Mesenchymal stem cell (in vitro differentiated cells and primary cell): ENCODE measurements around the gene DDX10.

Experiments used
- DNase-seq: peaks from one replicate; pipeline ENCODE4 v3.0.0-alpha.2; 2013
- H2AFZ ChIP-seq: one replicate; pipeline ENCODE4 v1.6.1; 2013; ENCODE audit warnings: low read depth, mild to moderate bottlenecking, control low read depth, inconsistent platforms, low read length, moderate library complexity
- H2AK5ac ChIP-seq: 2 replicates; pipeline ENCODE4 v1.6.1; 2013; ENCODE audit warnings: low read length, moderate library complexity, mild to moderate bottlenecking, inconsistent platforms; ENCODE audit not compliant: severe bottlenecking
- H2BK120ac ChIP-seq: one replicate; pipeline ENCODE4 v1.6.1; 2013; ENCODE audit warnings: low read depth, mild to moderate bottlenecking, inconsistent platforms, low read length, moderate library complexity
- H2BK12ac ChIP-seq, 2 experiments: one replicate each; pipeline ENCODE4 v1.6.1; 2013; ENCODE audit warnings: inconsistent platforms in 2 of 2, low read length in 2 of 2, mild to moderate bottlenecking in 2 of 2, moderate library complexity in 2 of 2, control low read depth in 1 of 2
- H2BK15ac ChIP-seq: one replicate; pipeline ENCODE4 v1.6.1; 2013; ENCODE audit warnings: mild to moderate bottlenecking, low read depth, inconsistent platforms; ENCODE audit not compliant: poor library complexity, severe bottlenecking
- H2BK5ac ChIP-seq: 2 replicates; pipeline ENCODE4 v1.6.1; 2013; ENCODE audit warnings: low read depth, mild to moderate bottlenecking, low read length, control low read depth, inconsistent platforms; ENCODE audit not compliant: poor library complexity, severe bottlenecking
- H3K14ac ChIP-seq, 2 experiments: one replicate each; pipeline ENCODE4 v1.6.1; 2013; ENCODE audit warnings: inconsistent platforms in 2 of 2, low read length in 2 of 2, control low read depth in 1 of 2, mild to moderate bottlenecking in 1 of 2, moderate library complexity in 1 of 2
- H3K18ac ChIP-seq, 2 experiments: one replicate each; pipeline ENCODE4 v1.6.1; 2013; ENCODE audit warnings: inconsistent platforms in 2 of 2, low read length in 2 of 2, control low read depth in 1 of 2, low read depth in 1 of 2, mild to moderate bottlenecking in 1 of 2
- H3K23ac ChIP-seq, 2 experiments: one replicate each; pipeline ENCODE4 v1.6.1; 2013; ENCODE audit warnings: inconsistent platforms in 2 of 2, low read length in 2 of 2, mild to moderate bottlenecking in 2 of 2, moderate library complexity in 2 of 2, control low read depth in 1 of 2
- H3K27ac ChIP-seq: 2 replicates; pipeline ENCODE4 v1.5.1; 2013; ENCODE audit warnings: mild to moderate bottlenecking, moderate library complexity, low read length, control low read depth, inconsistent platforms; ENCODE audit not compliant: poor library complexity, severe bottlenecking
- H3K27me3 ChIP-seq, 2 experiments: 2 replicates each; pipeline versions ENCODE4 v1.6.1 to v1.7.0; 2013; ENCODE audit warnings: low read length in 2 of 2, mild to moderate bottlenecking in 2 of 2, moderate library complexity in 2 of 2, control low read depth in 1 of 2, inconsistent platforms in 1 of 2; ENCODE audit not compliant: control insufficient read depth in 1 of 2, insufficient read depth in 1 of 2
- H3K36me3 ChIP-seq, 2 experiments: 2 replicates each; pipeline versions ENCODE4 v1.6.1 to v1.7.0; 2013; ENCODE audit warnings: low read length in 2 of 2, control low read depth in 1 of 2, inconsistent platforms in 1 of 2, low read depth in 1 of 2, mild to moderate bottlenecking in 1 of 2; ENCODE audit not compliant: insufficient read depth in 2 of 2, control insufficient read depth in 1 of 2
- H3K4ac ChIP-seq, 2 experiments: one replicate each; pipeline ENCODE4 v1.6.1; 2013; ENCODE audit warnings: inconsistent platforms in 2 of 2, low read length in 2 of 2, mild to moderate bottlenecking in 2 of 2, moderate library complexity in 2 of 2, control low read depth in 1 of 2, low read depth in 1 of 2
- H3K4me1 ChIP-seq: 2 replicates; pipeline ENCODE4 v1.6.1; 2013; ENCODE audit warnings: low read depth, low read length, control low read depth; ENCODE audit not compliant: control insufficient read depth, insufficient read depth
- H3K4me2 ChIP-seq: 2 replicates; pipeline ENCODE4 v1.6.1; 2013; ENCODE audit warnings: low read length, mild to moderate bottlenecking, inconsistent platforms; ENCODE audit not compliant: poor library complexity, severe bottlenecking
- H3K4me3 ChIP-seq, 2 experiments: 2 replicates each; pipeline versions ENCODE4 v1.5.1 to v1.7.0; 2013; ENCODE audit warnings: low read length in 2 of 2, mild to moderate bottlenecking in 2 of 2, control low read depth in 1 of 2, low read depth in 1 of 2; ENCODE audit not compliant: insufficient read depth in 1 of 2
- H3K79me1 ChIP-seq: replicated peaks from 2 replicates; pipeline ENCODE4 v1.6.1; 2013; ENCODE audit warnings: mild to moderate bottlenecking, control low read depth, low read length, inconsistent platforms; ENCODE audit not compliant: poor library complexity, severe bottlenecking
- H3K9ac ChIP-seq: 2 replicates; pipeline ENCODE4 v1.7.0; 2013; ENCODE audit warnings: mild to moderate bottlenecking, low read length, moderate library complexity
- H3K9me3 ChIP-seq: 2 replicates; pipeline ENCODE4 v1.7.0; 2013; ENCODE audit warnings: mild to moderate bottlenecking, low read length; ENCODE audit not compliant: control insufficient read depth
- H4K8ac ChIP-seq: one replicate; pipeline ENCODE4 v1.6.1; 2013; ENCODE audit warnings: inconsistent platforms, mild to moderate bottlenecking, low read length, moderate library complexity
- H4K91ac ChIP-seq: one replicate; pipeline ENCODE4 v1.6.1; 2013; ENCODE audit warnings: mild to moderate bottlenecking, low read length, inconsistent platforms
- WGBS: methylation state at CpG from one replicate; pipeline ENCODE4 v1.1.7; 2013; ENCODE audit warnings: mixed read lengths; 5-methylcytosine and 5-hydroxymethylcytosine counted together

Gene DDX10

GRCh38 chr11:108724974-108725689 is 60.3 kb downstream of the DDX10 start:
- H3K36me3 ChIP-seq, result peaks cover 0 to 42% of the 10 kb centered on the region in 2 experiments
- H3K18ac ChIP-seq, result no peak overlapping the region
- no peak for DNase-seq
- H3K27me3 ChIP-seq, result no peaks in the 10 kb centered on the region
- H3K9me3 ChIP-seq, result no peaks in the 10 kb centered on the region
- no peak overlapping the region for H4K8ac ChIP-seq
- no peak overlapping the region for H3K4me3 ChIP-seq
- H2AK5ac ChIP-seq, result no peak overlapping the region
- no peak overlapping the region for H3K9ac ChIP-seq
- no peak overlapping the region for H2BK12ac ChIP-seq
- no peak overlapping the region for H2AFZ ChIP-seq
- no peak overlapping the region for H3K4me2 ChIP-seq
- no peak overlapping the region for H3K14ac ChIP-seq
- no peak overlapping the region for H3K23ac ChIP-seq
- H2BK15ac ChIP-seq, result no peak overlapping the region
- H3K4ac ChIP-seq, result no peak overlapping the region
- no peak overlapping the region for H2BK120ac ChIP-seq
- no peak overlapping the region for H3K27ac ChIP-seq
- H3K79me1 ChIP-seq, result peaks cover 12% of the 10 kb centered on the region
- no peak overlapping the region for H2BK5ac ChIP-seq
- peaks cover 3% of the 10 kb centered on the region for H3K4me1 ChIP-seq
- WGBS, result 72% methylated on average over 4 of the region's 5 CpGs
- no peak overlapping the region for H4K91ac ChIP-seq

- no peak for DNase-seq
- WGBS, result 100% methylated on average over 1 of the region's 4 CpGs
- Histone ChIP-seq H3K4me2 (no peak overlapping the region), H3K36me3 (peaks cover 0 to 39% of the 10 kb centered on the region in 2 experiments), H2AFZ (no peak overlapping the region), H3K27ac (no peak overlapping the region), H2AK5ac (no peak overlapping the region), H4K8ac (no peak overlapping the region), H4K91ac (no peak overlapping the region), H3K18ac (no peak overlapping the region), H3K9me3 (no peaks in the 10 kb centered on the region), H3K4me3 (no peak overlapping the region), H3K4ac (no peak overlapping the region), H3K14ac (no peak overlapping the region), H3K9ac (no peak overlapping the region), H2BK15ac (no peak overlapping the region), H3K4me1 (peaks cover 3% of the 10 kb centered on the region), H3K79me1 (peaks cover 12% of the 10 kb centered on the region), H2BK12ac (no peak overlapping the region), H2BK120ac (no peak overlapping the region), H3K23ac (no peak overlapping the region), H2BK5ac (no peak overlapping the region), H3K27me3 (no peaks in the 10 kb centered on the region)
Measured at GRCh38 chr11:108726077-108726800, 61.4 kb downstream of the DDX10 start.

- WGBS, result 83% methylated on average over 1 of the region's 3 CpGs
- Histone ChIP-seq H2BK5ac (no peak overlapping the region), H2BK12ac (no peak overlapping the region), H3K36me3 (peaks cover 0 to 33% of the 10 kb centered on the region in 2 experiments), H3K9ac (no peak overlapping the region), H2BK15ac (no peak overlapping the region), H3K4me3 (no peak overlapping the region), H3K27me3 (no peaks in the 10 kb centered on the region), H2BK120ac (no peak overlapping the region), H3K9me3 (no peaks in the 10 kb centered on the region), H4K8ac (no peak overlapping the region), H3K18ac (no peak overlapping the region), H3K79me1 (peaks cover 18% of the 10 kb centered on the region), H2AK5ac (no peak overlapping the region), H4K91ac (no peak overlapping the region), H3K4ac (no peak overlapping the region), H3K27ac (no peak overlapping the region), H3K14ac (no peak overlapping the region), H2AFZ (no peak overlapping the region), H3K23ac (no peak overlapping the region), H3K4me2 (no peak overlapping the region), H3K4me1 (peaks cover 3% of the 10 kb centered on the region)
- DNase-seq, result no peak
Measured at GRCh38 chr11:108727665-108728064, 62.8 kb downstream of the DDX10 start.

- Histone ChIP-seq H3K36me3 (peaks cover 0 to 17% of the 10 kb centered on the region in 2 experiments), H2BK12ac (no peak overlapping the region), H3K27me3 (no peaks in the 10 kb centered on the region), H2BK5ac (no peak overlapping the region), H3K4me1 (peaks cover 3% of the 10 kb centered on the region), H3K14ac (no peak overlapping the region), H3K4me2 (no peak overlapping the region), H2AK5ac (no peak overlapping the region), H3K9me3 (no peaks in the 10 kb centered on the region), H3K4ac (no peak overlapping the region), H3K4me3 (no peak overlapping the region), H3K18ac (no peak overlapping the region), H4K91ac (no peak overlapping the region), H3K79me1 (peaks cover 17% of the 10 kb centered on the region), H3K9ac (no peak overlapping the region), H2BK120ac (no peak overlapping the region), H3K23ac (no peak overlapping the region), H2AFZ (no peak overlapping the region), H2BK15ac (no peak overlapping the region), H4K8ac (no peak overlapping the region), H3K27ac (no peak overlapping the region)
- WGBS, result 90% methylated on average over 7 of the region's 7 CpGs
- no peak for DNase-seq
Measured at GRCh38 chr11:108729227-108729871, 64.5 kb downstream of the DDX10 start.
